Femur (tissue), 1 donor: ENCODE data around the gene TESK2.

Source experiments
- DNase-seq: peaks from one replicate; pipeline ENCODE4 v3.0.0-alpha.2; 2017

The TESK2 gene

DNA sequence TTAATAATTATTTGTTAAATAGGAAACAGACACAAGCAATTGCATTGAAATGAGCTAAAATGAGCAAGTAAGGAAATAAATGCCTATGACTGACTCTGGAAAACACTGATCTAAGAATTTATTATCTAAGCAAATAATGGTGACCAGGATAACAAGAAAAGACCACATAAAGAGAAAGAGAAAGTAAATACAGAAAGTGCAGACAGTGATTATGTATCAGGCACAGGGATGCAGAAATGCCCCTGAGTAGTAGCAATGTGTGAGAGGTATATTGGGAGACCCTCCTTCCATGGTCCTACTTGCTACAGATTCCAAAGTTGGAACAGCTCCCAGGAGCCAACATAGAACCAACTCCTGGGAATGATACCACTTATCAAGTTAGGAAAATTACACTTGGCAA lies 117.4 kb downstream of the TESK2 start:
- no peak for DNase-seq

DNA sequence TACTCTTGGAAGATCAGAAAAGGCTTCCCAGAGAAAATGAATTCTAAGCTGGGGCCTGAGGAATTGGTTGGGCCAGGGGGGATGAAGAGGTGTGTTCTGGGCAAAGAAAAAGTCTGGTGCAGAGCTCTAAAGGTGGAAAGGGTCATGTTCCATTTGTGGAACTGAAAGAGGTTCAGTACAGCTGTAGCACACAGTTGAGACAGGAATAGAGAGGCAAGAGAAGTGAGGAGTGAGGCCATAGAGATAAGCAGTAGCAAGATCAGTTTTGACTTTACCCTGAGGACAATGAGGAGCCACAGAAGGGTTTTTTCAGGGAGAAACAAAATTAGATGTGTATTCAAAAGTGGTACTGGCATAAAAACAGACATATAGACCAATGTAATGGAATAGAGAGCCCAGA lies 120.4 kb downstream of the TESK2 start:
- no peak for DNase-seq

DNA sequence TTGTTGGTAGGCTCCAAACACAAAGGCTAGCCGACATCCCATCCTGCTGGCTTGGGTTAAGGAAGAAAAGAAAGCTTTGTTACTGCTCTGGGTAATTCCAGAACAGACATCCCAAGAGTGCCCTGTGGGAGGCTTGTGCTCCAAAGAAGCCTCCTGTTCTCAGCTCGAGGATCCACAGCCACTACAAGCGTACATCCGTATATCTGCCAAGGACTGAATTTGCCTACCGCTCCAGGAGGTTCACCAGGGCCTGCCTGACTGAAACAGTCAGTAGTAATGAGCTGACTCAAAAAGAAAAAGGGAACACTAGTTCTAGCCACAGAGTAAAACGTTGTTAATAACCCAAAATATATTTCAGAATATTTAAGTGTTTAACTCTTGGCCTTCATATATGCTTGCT lies 125.9 kb downstream of the TESK2 start:
- no peak for DNase-seq

DNA sequence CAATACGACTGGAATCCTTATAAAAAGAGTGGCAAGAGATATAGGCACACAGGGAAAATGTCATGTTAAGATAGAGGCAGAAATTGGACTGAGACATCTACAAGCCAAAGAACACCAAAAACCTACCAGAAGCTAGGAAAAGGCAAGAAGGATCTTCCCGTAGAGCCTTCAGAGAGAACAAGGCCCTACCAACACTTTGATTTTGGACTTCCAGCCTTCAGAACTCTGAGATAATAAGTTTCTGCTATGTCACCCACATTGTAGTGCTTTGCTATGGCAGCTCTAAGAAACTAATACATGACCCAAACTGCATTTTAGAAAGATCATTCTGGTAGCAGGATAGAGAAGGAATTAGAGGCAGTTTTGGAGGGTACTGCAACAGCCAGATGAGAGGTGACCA lies 126.7 kb downstream of the TESK2 start:
- no peak for DNase-seq

DNA sequence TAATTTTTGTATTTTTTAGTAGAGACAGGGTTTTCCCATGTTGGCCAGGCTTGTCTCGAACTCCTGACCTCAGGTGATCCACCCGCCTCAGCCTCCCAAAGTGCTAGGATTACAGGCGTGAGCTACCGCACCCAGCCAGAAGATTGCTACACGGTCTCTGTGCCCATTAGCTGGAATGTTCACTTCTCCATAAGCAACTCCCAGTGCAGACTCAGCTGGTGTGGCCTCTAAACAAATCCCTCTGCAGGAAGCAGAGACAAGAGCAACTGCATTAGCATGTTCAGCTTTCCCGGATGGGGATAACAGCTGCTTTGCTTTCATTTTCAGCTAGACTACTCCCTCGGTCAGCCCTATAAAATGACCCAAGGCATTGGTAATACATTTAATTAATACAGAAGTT lies 130.0 kb downstream of the TESK2 start:
- DNase-seq = peak; percentile 56

DNA sequence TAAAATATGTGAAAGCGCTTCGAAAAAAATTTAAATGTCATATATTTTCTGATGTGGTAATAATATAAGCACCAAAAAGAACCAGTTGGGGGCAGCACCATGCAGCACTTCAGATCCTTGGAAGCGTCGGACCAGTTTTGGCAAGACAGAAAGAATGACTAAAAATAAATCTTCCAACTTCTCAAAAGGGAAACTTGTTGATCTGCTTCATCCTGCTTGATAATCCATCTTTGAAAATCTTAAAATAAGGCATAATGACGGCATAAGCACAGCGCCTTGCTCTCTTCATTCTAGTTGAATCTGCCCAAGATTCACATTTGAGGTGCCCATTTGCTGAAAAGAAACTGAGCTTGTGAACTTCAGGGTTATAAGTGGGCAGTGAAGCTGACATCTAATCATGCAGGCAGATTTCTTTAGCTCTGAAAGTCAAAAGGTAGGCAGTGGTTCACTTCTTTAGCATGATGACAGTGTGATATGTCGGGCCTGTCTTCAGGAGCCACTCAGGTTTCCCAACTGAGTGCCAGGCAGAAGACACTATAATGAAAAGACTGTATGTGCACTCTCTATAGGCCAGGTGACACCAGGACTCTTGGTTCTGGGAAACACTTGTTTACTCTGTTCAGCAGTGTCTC lies 131.0 kb downstream of the TESK2 start:
- DNase-seq = peak; percentile 84

DNA sequence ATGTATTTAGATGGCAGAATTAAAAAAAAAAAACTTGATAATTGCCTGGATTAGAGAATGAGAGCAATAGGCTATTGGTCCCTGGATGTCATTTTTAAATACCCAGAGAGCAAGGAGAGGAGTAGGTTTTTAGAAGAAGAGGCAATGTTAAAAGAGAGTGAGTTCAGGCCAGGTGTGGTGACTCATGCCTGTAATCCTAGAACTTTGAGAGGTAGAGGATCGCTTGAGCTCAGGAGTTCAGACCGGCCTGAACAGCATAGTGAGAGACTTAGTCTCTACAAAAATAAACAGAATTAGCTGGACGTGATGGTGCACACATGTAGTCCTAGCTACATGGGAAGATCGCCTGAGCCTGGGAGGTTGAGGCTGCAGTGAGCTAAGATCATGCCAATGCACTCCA lies 134.8 kb downstream of the TESK2 start:
- no peak for DNase-seq

DNA sequence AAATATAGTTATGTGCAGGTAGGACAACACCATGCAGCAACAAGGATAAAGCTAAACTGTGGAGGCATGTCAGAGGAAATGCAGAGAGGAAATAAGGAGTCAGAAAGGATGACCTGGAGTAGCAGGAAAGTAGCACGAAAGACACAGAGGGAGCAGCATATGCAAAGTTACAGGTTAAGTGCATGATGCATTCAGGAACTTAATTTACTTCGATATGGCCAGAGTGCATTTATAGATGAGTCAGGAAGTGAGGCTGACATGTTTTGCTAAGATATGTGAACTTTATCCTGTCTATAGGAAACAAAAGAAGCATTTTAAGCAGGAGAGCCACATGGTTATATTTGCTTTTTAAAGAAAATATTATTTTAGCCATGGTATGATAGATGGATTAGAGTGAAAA lies 135.3 kb downstream of the TESK2 start:
- DNase-seq = no peak

DNA sequence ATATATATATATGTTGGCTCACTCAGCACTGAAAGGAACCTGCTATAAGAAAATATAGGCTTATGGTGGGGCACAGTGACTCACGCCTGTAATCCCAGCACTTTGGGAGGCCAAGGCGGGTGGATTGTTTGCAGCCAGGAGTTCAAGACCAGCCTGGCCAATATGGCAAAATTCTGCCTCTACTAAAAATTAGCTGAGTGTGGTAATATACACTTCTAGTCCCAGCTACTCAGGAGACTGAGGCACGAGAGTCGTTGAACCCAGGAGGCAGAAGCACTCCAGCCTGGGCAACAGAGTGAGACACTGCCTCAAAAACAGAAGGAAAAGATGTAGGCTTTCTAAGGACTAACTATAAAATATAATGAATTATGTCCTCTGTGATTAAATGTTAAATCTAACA lies 136.1 kb downstream of the TESK2 start:
- no peak for DNase-seq

DNA sequence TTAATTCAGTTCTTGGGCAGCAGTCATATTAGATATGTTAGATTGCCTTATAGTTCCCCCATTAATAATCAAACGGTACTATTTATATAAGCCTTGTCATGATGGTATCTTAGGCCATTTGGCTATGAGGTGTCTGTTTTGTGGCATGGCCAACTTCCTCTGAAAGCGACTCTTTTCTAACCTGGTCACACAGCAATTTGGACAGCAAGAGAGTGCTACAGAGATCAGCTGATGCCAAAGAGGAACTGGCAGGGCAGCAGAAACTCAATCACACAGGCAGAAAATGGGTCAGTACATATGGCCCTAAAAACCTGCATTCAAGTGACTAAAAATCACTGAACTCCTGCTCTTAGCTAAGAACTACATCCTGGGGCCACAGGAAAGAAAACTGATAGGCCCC lies 137.3 kb downstream of the TESK2 start:
- DNase-seq = no peak

DNA sequence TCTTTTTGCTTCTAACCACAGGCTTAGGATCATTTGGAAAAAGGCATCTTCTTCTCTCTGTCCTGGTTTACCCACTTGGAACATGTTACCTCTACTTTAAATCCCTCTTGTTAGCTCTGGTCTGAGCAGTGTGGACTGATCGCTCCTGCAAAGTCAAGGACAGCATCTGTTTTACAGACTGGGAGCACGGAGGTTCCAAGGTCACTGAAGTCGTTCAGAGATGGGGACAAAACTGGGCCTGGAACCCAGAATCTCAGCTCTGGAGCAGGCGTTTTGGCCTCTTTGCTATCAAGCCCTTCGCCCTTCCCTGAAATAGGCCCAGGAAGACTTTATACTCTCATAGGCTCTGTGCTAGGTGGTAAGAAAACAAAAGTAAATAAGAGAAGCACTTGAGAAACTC lies 139.5 kb downstream of the TESK2 start:
- DNase-seq = no peak

DNA sequence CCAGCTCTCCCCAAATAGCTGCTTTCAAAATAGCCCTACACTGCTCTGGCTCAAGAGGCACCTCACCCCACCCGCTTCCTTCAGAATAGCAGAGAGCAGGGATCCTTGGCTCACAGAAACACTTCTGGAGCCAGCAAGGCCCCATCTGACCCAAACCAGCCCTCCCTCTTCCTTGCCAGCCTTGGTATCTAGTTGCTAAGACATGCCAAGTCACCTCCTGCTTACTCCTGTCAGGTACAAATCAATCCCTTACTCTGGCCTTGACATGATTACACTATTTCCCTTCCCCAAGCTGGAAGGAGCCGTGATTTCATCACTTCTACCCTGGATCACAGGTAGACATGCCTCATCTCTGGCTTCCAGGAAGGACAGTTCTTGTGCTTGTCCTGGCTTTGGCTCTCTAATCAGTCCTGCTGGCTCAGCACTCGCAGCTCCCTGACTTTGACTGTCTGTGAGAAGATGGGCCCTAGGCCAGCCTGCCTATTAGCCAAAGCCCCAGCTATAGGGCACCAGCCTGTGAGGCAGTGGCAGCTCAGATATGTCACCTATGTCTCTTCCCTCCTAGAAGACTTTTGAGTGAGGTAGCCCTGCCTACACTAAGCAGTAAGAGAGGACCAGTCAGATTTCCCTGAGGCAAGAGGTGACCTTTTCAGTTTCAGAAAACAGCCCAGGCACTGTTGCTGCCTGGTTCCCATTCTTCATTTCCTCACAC lies 141.8 kb downstream of the TESK2 start:
- no peak for DNase-seq

DNA sequence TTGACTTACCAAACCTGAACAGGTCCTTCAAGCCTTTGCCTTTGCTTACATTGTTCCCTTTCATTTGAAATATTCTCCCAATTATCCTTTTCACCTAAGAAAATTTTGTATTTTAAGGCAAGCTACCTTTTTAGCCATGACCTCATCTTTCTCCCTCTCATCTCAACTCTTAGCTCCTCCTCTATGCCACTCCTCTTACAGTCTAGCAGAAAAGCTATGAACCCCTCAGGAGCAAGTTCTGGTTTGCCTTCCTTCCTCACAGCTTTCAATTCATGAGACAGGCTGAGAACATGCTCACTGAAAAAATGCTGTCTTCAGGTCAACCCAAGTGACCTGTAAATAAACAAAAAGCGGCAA lies 142.4 kb downstream of the TESK2 start:
- DNase-seq = no peak

DNA sequence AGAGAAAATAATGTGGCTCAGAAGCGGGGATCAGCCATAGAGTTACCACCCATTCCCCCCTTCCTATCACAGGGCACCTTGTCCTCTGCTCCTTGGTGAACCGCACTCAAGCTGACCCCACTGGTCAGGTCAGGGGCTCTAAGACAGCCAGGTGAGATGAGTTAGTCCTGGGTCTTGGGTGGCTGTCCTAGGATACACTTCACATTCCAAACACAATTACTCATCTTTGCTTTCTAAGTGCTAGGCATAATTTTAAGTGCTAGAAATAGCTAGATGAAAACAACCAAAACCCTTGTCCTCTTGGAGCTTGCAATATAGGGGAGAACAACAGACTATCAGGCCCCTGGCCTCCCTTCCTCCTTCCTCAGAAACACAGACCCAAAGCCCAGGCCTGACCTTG lies 142.9 kb downstream of the TESK2 start:
- DNase-seq = no peak

DNA sequence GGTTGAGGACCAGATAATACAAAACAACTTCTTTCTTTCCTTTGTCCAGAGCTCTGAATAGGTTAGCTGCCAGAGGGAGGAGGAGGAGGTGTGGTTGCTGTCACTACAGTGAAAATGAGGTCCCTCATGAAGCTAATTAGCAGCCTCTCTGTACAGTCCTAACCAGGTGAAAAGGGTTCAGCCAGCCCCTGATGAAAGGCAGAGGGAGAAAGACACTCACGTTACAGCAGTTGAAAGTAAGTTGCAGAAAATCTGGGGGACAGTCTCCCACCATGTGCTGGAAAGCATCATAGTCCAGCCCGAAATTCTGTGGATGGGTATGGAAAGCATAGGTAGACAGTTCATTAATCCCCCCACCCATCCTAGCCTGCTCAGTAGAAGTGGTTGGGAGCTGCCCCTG lies 144.5 kb downstream of the TESK2 start:
- no peak for DNase-seq

DNA sequence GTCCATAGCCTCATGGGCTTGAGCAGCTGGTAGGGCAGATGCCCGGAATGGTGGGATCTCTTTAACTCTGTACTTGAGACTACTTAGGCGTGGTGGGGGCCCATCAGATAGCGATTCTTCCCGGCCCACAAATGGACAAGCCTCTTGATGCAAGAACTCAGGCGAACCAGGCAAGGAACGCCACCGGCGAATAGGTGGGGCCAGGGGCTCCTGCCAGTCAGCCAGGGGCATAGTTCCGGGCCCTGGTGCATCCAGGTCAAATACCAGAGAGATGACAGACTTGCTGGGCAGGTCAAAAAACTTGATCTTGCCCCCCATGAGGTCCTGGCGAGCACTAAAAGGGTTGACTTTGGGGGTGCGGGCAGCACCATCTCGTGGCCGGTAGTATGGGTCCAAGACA lies 145.9 kb downstream of the TESK2 start:
- DNase-seq = no peak

DNA sequence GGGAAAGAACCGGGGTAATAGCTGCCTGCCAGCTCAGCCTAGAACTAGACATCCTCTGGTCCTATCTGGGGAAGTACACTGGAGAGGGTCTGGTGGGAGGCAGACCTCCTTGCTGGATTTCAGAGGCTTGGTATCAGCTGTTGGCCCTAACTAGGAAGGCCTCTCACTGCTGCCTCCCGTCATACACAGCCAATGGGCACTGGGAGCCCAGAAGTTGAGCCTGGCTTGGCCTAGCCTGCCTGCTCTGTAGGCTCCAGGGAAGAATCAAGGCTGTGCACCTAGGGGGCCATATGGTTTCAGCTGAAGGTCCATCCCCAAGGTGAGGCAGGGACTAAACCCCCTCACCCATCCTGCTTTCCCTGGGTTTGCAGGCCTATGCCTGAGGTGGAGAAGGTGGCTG lies 146.5 kb downstream of the TESK2 start:
- no peak for DNase-seq

DNA sequence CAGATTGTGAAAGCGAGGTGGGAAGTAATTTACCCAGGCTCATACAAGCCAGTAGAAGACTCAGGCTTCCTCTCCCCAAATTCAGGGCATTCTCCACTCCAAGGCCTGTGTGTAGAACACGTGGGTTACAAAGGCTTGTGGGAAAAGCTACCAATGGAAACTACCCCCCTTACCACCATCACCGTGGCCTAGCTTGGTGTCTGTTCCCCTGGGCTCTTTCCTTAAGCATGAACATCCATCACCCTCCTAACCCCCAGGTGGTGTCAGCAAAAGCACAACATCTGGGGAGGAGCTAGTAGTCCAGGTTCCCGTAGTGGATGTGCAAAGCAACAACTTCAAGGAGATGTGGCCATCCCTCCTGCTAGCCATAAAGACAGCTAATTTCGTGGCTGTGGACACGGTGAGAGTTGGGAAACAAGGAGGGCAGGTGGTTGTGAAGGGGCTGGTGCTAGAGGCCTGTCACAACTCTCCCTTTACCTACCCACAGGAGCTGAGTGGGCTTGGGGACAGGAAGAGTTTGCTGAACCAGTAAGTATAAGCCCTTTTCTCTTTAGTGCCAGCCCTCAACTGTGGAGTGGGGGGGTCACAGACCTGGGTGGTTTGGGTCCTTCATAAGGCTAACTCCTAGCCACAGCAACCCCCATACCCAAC lies 150.0 kb downstream of the TESK2 start:
- no peak for DNase-seq

DNA sequence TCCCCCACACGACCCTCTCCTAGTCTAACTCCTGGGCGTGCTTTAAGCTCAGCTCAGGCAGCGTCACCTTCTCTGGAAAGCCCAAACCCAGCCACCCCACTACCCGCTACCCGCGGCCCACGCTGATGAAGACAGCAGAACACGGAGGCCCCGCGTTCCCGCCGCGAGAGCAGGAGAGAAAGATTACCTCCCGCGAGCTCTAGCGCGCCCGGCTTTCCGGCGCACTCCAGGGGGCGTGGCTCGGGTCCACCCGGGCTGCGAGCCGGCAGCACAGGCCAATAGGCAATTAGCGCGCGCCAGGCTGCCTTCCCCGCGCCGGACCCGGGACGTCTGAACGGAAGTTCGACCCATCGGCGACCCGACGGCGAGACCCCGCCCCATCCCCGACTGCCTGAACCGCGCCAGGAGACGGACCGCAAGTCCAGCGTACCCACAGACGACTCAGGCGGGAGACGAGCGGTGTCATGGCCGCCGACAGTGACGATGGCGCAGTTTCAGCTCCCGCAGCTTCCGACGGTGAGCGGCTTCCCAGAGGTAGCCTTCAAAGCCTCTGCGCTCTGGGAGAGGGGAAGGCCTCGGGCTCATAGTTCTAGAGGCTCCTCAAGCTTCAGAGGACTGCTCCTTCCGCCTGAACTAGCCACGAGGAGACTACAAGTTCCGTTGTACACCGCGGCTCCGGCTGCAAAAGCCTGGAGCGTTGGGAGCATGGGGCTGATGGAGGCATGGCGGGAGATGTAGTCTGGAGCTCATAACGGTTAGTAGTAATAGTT lies 151.0 kb downstream of the TESK2 start, which contains the start of the genes MUTYH and TOE1:
Gene MUTYH, minus strand, starts transcription at position 652 of the 770 bp plus-strand sequence. CDS start 5,935 bp downstream, outside the sequence.
Gene TOE1, plus strand, starts transcription at position 382 of the 770 bp plus-strand sequence. Its CDS starts 83 bp downstream, at position 465.
- peak; percentile 95 for DNase-seq

DNA sequence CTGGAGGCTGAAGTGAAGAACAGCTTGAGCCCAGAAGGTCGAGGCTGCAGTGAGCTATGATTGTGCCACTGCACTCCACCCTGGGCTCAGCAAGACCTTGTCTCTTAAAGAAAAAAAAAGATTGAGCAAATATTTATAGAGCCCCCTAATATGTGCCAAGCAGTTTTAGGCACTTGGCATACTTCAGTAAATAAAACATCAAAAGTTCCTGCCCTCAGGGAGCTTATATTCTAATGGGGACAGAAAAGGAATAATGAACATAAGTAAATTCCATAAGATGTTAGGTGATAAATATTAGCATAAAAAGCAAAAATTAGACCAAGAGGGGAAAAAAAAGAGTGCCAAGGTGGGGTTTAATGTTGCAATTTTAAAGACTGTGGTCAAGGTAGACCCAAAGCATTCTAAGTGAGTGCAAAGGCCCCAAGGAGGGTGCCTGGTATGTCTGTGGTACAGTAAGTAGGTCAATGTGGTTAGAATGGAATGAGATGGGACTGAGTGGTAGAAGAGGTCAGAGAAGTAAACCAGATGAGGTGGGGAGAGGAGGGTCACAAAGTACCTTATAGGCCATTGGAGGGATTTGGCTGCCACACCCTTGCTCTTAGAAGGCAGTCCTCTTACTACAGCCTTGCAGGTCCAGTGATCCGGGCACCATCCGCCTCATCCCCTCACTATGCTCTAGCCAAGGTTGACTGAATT lies 153.2 kb downstream of the TESK2 start:
- DNase-seq = no peak

DNA sequence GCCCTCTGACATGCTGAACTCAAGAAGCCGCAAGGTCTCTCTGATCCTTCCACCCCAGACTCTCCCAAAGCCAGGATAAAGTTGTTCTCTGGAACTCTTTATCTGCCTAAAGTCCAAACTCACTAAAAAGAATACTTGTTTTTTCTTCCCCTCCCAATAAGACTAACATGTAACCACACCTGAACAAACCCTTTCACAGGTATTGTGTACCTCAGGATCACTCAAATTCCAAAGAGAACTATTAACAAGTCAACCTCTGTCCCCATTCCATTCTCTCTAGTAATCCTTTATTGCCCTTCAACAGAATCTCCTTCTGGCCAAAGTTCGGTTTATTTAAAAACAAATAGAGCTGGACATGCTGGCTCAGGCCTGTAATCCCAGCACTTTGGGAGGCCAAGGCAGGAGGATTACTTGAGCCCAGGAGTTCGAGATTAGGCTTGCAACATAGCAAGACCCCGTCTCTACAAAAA lies 155.1 kb downstream of the TESK2 start:
- no peak for DNase-seq
